B cell (primary cell): ENCODE measurements around the gene SLC6A2.

Source experiments
- CTCF ChIP-seq: fragments of 200-600 bp; IDR thresholded peaks from one replicate; pipeline ENCODE4 v1.8.0; 2022; ENCODE audit warnings: antibody characterized with exemption, mild to moderate bottlenecking
- EZH2 ChIP-seq: IDR thresholded peaks from 2 replicates; pipeline ENCODE4 v1.6.1; 2012; ENCODE audit warnings: borderline replicate concordance, low read depth, mild to moderate bottlenecking, moderate library complexity, low read length; ENCODE audit not compliant: insufficient read depth, poor library complexity, severe bottlenecking

GRCh38 chr16:55655381-55655896 lies 349 bp upstream of the SLC6A2 start:
- TF ChIP-seq CTCF (no peak), EZH2 (no peak)
